ENCODE measurements around the gene MYH7.

DNA sequence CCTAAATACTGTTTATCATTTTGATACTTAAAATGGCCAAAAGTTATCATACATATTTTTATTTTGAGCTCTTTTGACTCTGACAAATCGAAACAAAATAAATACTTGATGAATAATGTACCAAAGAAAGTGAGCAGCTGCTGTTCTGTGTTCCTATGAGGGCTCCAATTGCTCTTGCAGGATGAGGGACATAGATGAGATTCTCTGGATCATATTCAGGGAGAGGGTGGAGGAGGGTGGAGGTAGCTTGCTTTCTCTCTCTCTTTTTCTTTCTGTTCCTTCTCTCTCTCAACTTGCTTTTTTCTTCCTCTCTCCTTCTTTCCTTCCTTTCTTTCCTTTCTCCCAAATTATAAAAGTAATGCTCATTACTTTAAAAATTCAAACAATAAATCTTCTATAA lies 8.9 kb upstream of the MYH7 start:
- TF ChIP-seq POLR2A (IDR thresholded peaks at IDR 0.05; ENCODE audit: extremely low read depth, insufficient read length) = no peak
- no peak for TF ChIP-seq CTCF (IDR thresholded peaks at IDR 0.05; ENCODE audit: low read depth, low read length)
- no peak for TF ChIP-seq MAX (IDR thresholded peaks at IDR 0.05; ENCODE audit: low read depth, low read length)
- no peak for TF ChIP-seq MYC (IDR thresholded peaks at IDR 0.05; ENCODE audit: low read depth, low read length)

All from NB4 (cell line).